Measurements from ENCODE around the gene ARHGAP31.
"Not testable (repeated sequence)": the region's sequence is repeated elsewhere in the genome, so short reads cannot be mapped to it uniquely, and the experiment has no call there.

The ARHGAP31 gene

GRCh38 chr3:119295816-119296726 lies 1.9 kb downstream of the ARHGAP31 start:
- DNase-seq, result no peak

- DNase-seq, result no peak
These were observed 2.5 kb downstream of the ARHGAP31 start for GRCh38 chr3:119296727-119297122.

- no peak for DNase-seq
These were observed 3.0 kb downstream of the ARHGAP31 start for GRCh38 chr3:119297169-119297568.

- DNase-seq, result no peak
These were observed 4.4 kb downstream of the ARHGAP31 start for GRCh38 chr3:119298565-119298941.

- DNase-seq, result no peak
These were observed 6.8 kb downstream of the ARHGAP31 start for GRCh38 chr3:119300991-119301391.

- no peak for DNase-seq
These were observed 7.5 kb downstream of the ARHGAP31 start for GRCh38 chr3:119301662-119302061.

GRCh38 chr3:119302697-119303551 lies 8.7 kb downstream of the ARHGAP31 start:
- no peak for DNase-seq

- no peak for DNase-seq
These were observed 10.1 kb downstream of the ARHGAP31 start for GRCh38 chr3:119304201-119304713.

- no peak for DNase-seq
These were observed 11.1 kb downstream of the ARHGAP31 start for GRCh38 chr3:119305286-119305685.

- DNase-seq, result not testable (repeated sequence)
These were observed 12.2 kb downstream of the ARHGAP31 start for GRCh38 chr3:119306378-119306777.

GRCh38 chr3:119308355-119308754 lies 14.2 kb downstream of the ARHGAP31 start:
- no peak for DNase-seq

GRCh38 chr3:119309591-119309990 lies 15.4 kb downstream of the ARHGAP31 start:
- no peak for DNase-seq

GRCh38 chr3:119310071-119310470 lies 15.9 kb downstream of the ARHGAP31 start:
- DNase-seq, result no peak

- no peak for DNase-seq
These were observed 17.1 kb downstream of the ARHGAP31 start for GRCh38 chr3:119311081-119311925.

GRCh38 chr3:119313461-119313860 lies 19.3 kb downstream of the ARHGAP31 start:
- DNase-seq, result no peak

- DNase-seq, result no peak
These were observed 20.6 kb downstream of the ARHGAP31 start for GRCh38 chr3:119314821-119315220.

GRCh38 chr3:119315600-119316312 lies 21.6 kb downstream of the ARHGAP31 start:
- no peak for DNase-seq

- DNase-seq, result no peak
These were observed 22.1 kb downstream of the ARHGAP31 start for GRCh38 chr3:119316313-119316670.

GRCh38 chr3:119318876-119319275 lies 24.7 kb downstream of the ARHGAP31 start:
- no peak for DNase-seq

GRCh38 chr3:119319311-119319710 lies 25.1 kb downstream of the ARHGAP31 start:
- no peak for DNase-seq

- DNase-seq, result not testable (repeated sequence)
These were observed 26.6 kb downstream of the ARHGAP31 start for GRCh38 chr3:119320785-119321184.
